ENCODE measurements around the gene TRIM47. TPM values are rescaled to one million over a fixed set of nuclear protein-coding genes. Genes with fewer than 3 reads are reported as not detected.

The TRIM47 gene
- total RNA-seq, 1 donor from 2014 or later, result 39.5 TPM

- intact Hi-C loops (cut with DNase I), result no loop called here
Measured at GRCh38 chr17:75838410-75838809, 40.0 kb downstream of the TRIM47 start.

GRCh38 chr17:75837899-75838298 lies 40.5 kb downstream of the TRIM47 start:
- intact Hi-C loops (cut with DNase I), result no loop called here
- no peak for DNase-seq (ENCODE audit: low spot score)

More at GRCh38 chr17:75838410-75838809, 40.0 kb downstream of the TRIM47 start:
- no peak for DNase-seq (ENCODE audit: low spot score)

DNA sequence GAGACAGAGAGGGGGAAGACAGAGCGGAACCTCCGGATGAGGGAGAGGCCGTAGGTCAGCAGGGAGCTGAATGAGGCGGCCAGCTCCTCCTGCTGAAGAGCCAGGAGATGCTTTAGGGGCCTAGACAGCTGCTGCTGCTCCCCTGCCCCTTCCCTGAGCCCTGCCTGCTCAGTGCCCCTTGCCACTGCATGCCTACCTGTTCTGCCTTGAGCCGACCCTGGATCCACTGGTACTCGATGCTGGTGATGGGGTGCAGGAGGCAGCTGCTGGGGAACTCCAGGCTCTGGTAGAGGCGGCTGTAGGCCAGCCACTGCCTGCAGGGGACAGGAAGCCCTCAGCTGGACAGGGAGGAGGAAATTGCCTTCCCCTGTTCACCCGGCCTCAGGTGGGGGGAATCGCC lies 41.8 kb downstream of the TRIM47 start:
- intact Hi-C loops (cut with DNase I), result no loop called here
- DNase-seq (ENCODE audit: low spot score), result no peak

DNA sequence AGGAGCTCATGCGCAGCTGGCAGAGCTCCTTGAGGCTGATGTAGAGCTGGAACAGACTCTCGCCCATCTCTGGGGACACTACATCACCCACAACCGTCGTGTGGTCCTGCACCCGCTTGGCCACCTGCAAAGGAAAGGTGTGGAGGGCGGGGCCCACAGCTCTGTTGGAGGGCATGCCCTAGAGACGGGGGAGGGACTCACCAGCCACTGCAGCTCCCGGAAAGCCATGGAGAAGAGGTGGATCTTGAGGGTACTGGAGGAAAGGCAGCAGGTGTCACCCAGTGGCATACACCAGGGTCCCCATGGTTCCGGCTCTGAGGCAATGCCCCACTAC lies 42.8 kb downstream of the TRIM47 start:
- no peak for DNase-seq (ENCODE audit: low spot score)
- intact Hi-C loops (cut with DNase I), result no loop called here

- intact Hi-C loops (cut with DNase I), result no loop called here
Measured at GRCh38 chr17:75834928-75835653, 43.3 kb downstream of the TRIM47 start.

DNA sequence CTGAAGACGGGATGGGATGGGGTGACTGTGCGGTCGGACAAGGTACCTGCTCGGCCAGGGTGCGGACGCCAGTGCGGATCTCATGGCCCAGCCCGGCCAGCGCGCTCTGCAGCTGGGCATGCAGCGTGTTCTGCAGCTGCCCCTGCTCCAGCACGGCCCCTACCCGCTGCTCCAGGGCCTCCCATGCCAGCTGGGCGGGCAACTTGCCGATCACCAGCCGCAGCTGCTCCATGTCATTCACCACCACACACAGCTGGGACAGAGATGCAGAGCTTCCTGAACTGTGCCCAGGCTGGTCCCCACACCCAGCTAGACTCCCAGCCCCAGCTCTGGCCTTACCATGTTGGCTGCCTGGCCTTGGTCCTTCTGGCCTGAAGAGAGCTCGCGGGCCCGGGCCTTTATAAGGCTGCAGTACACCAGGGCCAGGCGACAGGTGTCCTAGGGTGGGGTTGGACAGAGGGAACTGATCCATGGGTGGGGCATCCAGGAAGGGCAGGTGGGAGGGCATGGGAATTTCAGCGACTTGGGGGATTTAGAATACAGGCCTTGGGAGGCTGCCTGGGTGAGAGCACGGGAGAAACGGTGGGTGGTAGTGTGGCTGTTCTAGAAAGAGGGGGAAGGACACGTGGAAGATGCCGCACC lies 44.0 kb downstream of the TRIM47 start:
- no peak for DNase-seq (ENCODE audit: low spot score)
- intact Hi-C loops (cut with DNase I), result no loop called here

More at GRCh38 chr17:75834928-75835653, 43.3 kb downstream of the TRIM47 start:
- no peak for DNase-seq (ENCODE audit: low spot score)

DNA sequence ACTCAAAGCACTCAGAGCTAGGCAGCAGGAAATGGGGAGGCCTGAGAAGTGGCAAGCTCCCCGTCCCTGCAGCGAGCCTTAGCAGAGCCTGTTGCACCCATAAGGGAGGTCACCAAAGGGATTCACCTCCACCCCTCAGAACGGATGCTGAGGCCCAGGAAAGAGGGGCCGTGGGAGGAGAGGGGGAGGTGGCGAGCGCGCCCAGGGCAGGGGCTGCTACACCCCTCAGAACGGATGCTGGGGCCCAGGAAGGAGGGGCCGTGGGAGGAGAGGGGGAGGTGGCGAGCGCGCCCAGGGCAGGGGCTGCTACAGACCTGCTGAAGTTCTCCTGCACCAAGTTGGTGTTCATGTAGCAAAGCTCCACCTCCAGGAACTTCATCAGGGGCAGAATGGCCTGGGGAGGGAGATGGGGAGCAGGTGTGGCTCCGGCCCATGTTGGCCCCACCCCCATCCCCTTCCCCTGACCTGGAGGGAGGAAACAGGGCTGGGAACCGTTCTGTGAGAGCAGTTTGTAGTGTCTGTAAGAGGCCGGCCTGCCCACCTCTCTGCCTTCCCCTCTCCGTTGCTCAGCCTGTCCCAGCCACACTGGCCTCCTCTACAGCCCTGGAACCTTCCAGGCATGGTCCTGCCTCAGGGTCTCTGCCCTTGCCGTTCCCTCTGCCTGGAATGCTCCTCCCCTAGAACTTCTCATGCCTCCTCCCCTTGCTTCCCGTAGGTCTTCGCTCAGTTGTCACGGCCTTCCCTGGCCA lies 45.6 kb downstream of the TRIM47 start:
- DNase-seq (ENCODE audit: low spot score), result no peak
- intact Hi-C loops (cut with DNase I), result no loop called here

GRCh38 chr17:75832164-75832651 lies 46.2 kb downstream of the TRIM47 start:
- no peak for DNase-seq (ENCODE audit: low spot score)
- intact Hi-C loops (cut with DNase I), result no loop called here

GRCh38 chr17:75831032-75831571 lies 47.3 kb downstream of the TRIM47 start:
- DNase-seq (ENCODE audit: low spot score), result no peak
- intact Hi-C loops (cut with DNase I), result no loop called here

DNA sequence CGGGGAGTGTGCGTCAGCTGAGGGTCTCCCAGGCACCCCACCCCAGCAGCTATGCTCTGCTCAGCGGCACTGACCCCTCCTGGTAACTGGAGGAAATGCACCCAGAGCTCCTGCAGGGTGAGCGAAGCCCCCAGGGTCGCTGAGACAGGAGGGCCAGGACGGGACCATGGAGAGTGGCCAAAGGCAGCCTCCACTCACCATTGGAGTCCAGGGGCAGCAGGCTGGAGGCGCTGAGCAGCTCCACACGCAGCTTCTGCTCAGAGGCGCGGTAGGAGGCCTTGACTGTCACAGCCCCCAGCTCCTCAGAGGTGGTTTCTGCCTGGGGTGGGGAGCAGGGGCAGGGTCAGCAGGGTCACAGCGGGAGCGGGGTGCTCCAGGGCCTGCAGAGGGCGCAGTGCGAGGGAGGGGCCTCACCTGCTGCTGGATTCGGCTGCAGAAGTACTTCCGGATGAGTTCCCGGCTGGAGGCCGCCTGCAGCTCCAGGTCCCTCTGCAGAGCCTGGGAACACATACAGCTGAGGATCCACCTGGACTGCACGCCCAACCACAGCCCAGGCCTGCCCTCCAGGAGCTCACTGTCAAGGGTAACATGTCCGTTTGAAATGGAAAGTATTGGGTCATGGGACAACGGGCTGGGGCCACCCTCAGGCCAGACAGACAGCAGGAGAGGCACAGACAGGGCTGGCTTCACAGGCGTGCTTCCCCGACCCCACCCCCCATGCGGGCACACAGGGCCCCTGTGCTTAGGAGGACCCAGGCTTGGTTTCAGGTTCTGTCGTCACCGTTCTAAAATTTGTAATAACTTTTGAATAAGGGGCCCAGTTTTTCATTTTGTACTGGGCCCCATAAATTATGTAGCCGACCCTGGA lies 48.0 kb downstream of the TRIM47 start:
- intact Hi-C loops (cut with DNase I), result no loop called here
- no peak for DNase-seq (ENCODE audit: low spot score)

DNA sequence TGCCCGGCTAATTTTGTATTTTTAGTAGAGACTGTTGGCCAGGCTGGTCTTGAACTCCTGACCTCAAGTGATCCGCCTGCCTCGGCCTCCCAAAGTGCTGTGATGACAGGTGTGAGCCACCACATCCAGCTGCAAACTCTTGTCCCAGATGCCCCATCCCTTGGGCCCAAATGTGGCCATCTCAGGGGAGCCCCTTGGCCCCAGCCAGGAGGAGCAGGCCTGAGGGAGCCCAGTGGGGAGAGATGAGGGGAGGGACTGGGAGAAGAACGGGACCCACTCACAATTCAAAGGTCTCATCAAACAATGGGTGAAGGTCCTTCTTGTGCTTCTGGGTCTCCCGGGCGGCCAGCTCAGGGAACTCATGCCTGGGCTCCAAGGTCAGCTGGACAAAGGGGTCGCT lies 48.6 kb downstream of the TRIM47 start:
- intact Hi-C loops (cut with DNase I), result loop anchor here (5.0 kb wide), 2 partner anchors 42 to 62 kb away; partner anchors contain the start of gene GALK1
- no peak for DNase-seq (ENCODE audit: low spot score)

- DNase-seq (ENCODE audit: low spot score), result no peak
- intact Hi-C loops (cut with DNase I), result loop anchor here (5.0 kb wide), 2 partner anchors 41 to 61 kb away; partner anchors contain the start of gene GALK1
Measured at GRCh38 chr17:75828741-75829140, 49.6 kb downstream of the TRIM47 start.

DNA sequence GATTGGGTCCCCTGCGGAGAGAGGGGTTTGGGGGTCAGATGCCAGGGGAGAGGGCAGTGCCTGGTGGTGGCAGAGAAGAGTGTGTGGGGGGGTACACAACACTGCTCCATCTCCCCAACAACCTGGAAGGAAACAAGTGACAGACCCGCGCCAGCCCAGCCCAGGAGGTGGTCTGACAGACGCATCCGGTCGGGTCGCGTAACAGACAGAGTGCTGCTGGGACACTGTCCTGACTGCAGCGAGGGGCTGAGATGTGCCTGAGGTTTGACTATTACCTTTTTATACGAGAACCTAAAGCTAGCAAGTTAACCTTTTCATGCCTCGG lies 50.3 kb downstream of the TRIM47 start:
- intact Hi-C loops (cut with DNase I), result loop anchor here (5.0 kb wide), 2 partner anchors 41 to 61 kb away; partner anchors contain the start of gene GALK1
- no peak for DNase-seq (ENCODE audit: low spot score)

GRCh38 chr17:75827308-75828075 lies 50.9 kb downstream of the TRIM47 start:
- intact Hi-C loops (cut with DNase I), result loop anchor here (5.0 kb wide), 2 partner anchors 40 to 60 kb away; partner anchors contain the start of gene GALK1

GRCh38 chr17:75826561-75827307 lies 51.6 kb downstream of the TRIM47 start:
- intact Hi-C loops (cut with DNase I), result loop anchor here (5.0 kb wide), 2 partner anchors 39 to 59 kb away; partner anchors contain the start of gene GALK1
- no peak for DNase-seq (ENCODE audit: low spot score)

More at GRCh38 chr17:75827308-75828075, 50.9 kb downstream of the TRIM47 start:
- no peak for DNase-seq (ENCODE audit: low spot score)

GRCh38 chr17:75825748-75826370 lies 52.5 kb downstream of the TRIM47 start:
- intact Hi-C loops (cut with DNase I), result loop anchor here (5.0 kb wide), 2 partner anchors 39 to 59 kb away; partner anchors contain the start of gene GALK1
- no peak for DNase-seq (ENCODE audit: low spot score)

- no peak for DNase-seq (ENCODE audit: low spot score)
- intact Hi-C loops (cut with DNase I), result loop anchor here (5.0 kb wide), 2 partner anchors 38 to 58 kb away; partner anchors contain the start of gene GALK1
Measured at GRCh38 chr17:75825149-75825552, 53.2 kb downstream of the TRIM47 start.
